IMR-90 (cell line): ENCODE measurements around the gene FAT1. TPM values are rescaled to one million over a fixed set of nuclear protein-coding genes. Genes with fewer than 3 reads are reported as not detected.
A peak's percentile ranks its signal among the peaks of the same experiment; 100 is the strongest.

Source experiments
- ATAC-seq: fragments of 200-7000 bp; cut with Tn5 transposase; 2 replicates; pipeline ENCODE4 v1.9.1; 2020; ENCODE audit warnings: low read depth, mild to moderate bottlenecking, moderate library complexity
- BruUV-seq: library from RNA; stranded (reverse); fragments of 400-500 nt; replicated peaks from 2 replicates; lab custom pipeline; 2021; lab: Mats Ljungman, UMichigan
- CTCF ChIA-PET: fragments of 300-600 bp; formaldehyde crosslinking; extraction: SDS; loops from one replicate; lab custom pipeline; 2021; ENCODE audit warnings: antibody characterized with exemption; lab: Yijun Ruan, JAX
- POLR2A ChIA-PET: fragments of 300-600 bp; sonication (Branson Sonifier 250); formaldehyde crosslinking; loops from one replicate; lab custom pipeline; 2022; ENCODE audit warnings: antibody characterized with exemption; ENCODE audit not compliant: unreplicated experiment; lab: Charles Lee
- DNase-seq: peaks from one replicate; pipeline ENCODE4 v3.0.0; 2013
- H2AFZ ChIP-seq: replicated peaks from 2 replicates; pipeline ENCODE3; 2013; ENCODE audit warnings: low read length, mild to moderate bottlenecking; ENCODE audit not compliant: poor library complexity
- H2AK5ac ChIP-seq: 2 replicates; pipeline ENCODE4 v1.6.1; 2013; ENCODE audit warnings: low read depth, low read length, inconsistent platforms
- H2AK9ac ChIP-seq: replicated peaks from 2 replicates; pipeline ENCODE3; 2013; ENCODE audit warnings: mild to moderate bottlenecking, low read depth, low read length, moderate library complexity; ENCODE audit not compliant: poor library complexity
- H2BK120ac ChIP-seq: 2 replicates; pipeline ENCODE4 v1.6.1; 2013; ENCODE audit warnings: low read depth, low read length, inconsistent platforms
- H2BK15ac ChIP-seq: 3 replicates; pipeline ENCODE4 v1.6.1; 2013; ENCODE audit warnings: low read depth, low read length, inconsistent platforms
- H2BK20ac ChIP-seq: 2 replicates; pipeline ENCODE4 v1.6.1; 2013; ENCODE audit warnings: low read depth, mild to moderate bottlenecking, inconsistent platforms, low read length, moderate library complexity
- H2BK5ac ChIP-seq: 2 replicates; pipeline ENCODE4 v1.6.1; 2013; ENCODE audit warnings: mild to moderate bottlenecking, low read depth, low read length, inconsistent platforms; ENCODE audit not compliant: poor library complexity, severe bottlenecking
- H3K14ac ChIP-seq: replicated peaks from 2 replicates; pipeline ENCODE4 v1.6.1; 2013; ENCODE audit warnings: low read depth, low read length, inconsistent platforms
- H3K18ac ChIP-seq: 2 replicates; pipeline ENCODE4 v1.6.1; 2013; ENCODE audit warnings: low read depth, low read length, control low read depth
- H3K23ac ChIP-seq: 2 replicates; pipeline ENCODE4 v1.6.1; 2013; ENCODE audit warnings: low read depth, low read length, inconsistent platforms
- H3K27ac ChIP-seq: 2 replicates; pipeline ENCODE4 v1.5.1; 2013; ENCODE audit warnings: mild to moderate bottlenecking, control low read depth, low read length; ENCODE audit not compliant: insufficient read depth
- H3K27me3 ChIP-seq: 2 replicates; pipeline ENCODE4 v1.6.1; 2013; ENCODE audit warnings: low read length; ENCODE audit not compliant: control insufficient read depth, insufficient read depth
- H3K36me3 ChIP-seq: 2 replicates; pipeline ENCODE4 v1.6.1; 2013; ENCODE audit warnings: low read length, mixed read lengths; ENCODE audit not compliant: control insufficient read depth, insufficient read depth
- H3K4ac ChIP-seq: 2 replicates; pipeline ENCODE4 v1.6.1; 2013; ENCODE audit warnings: low read depth, low read length, inconsistent platforms
- H3K4me1 ChIP-seq: 2 replicates; pipeline ENCODE4 v1.6.1; 2013; ENCODE audit warnings: low read length, mixed read lengths; ENCODE audit not compliant: control insufficient read depth, insufficient read depth
- H3K4me2 ChIP-seq: 2 replicates; pipeline ENCODE4 v1.6.1; 2013; ENCODE audit warnings: low read depth, mild to moderate bottlenecking, control low read depth, low read length, moderate library complexity
- H3K4me3 ChIP-seq: 2 replicates; pipeline ENCODE4 v1.5.1; 2013; ENCODE audit warnings: low read depth, mild to moderate bottlenecking, control low read depth, low read length, moderate library complexity; ENCODE audit not compliant: insufficient read depth
- H3K56ac ChIP-seq: 2 replicates; pipeline ENCODE4 v1.6.1; 2013; ENCODE audit warnings: low read length, inconsistent platforms; ENCODE audit not compliant: insufficient read depth; ENCODE audit errors: extremely low read depth
- H3K79me1 ChIP-seq, 2 experiments: 2 replicates each; pipeline ENCODE4 v1.6.1; 2013; ENCODE audit warnings: low read length in 2 of 2, inconsistent platforms in 1 of 2, low read depth in 1 of 2
- H3K9ac ChIP-seq: 2 replicates; pipeline ENCODE4 v1.6.1; 2013; ENCODE audit warnings: low read depth, low read length, control low read depth
- H3K9me1 ChIP-seq: 2 replicates; pipeline ENCODE4 v1.6.1; 2013; ENCODE audit warnings: low read length, inconsistent platforms; ENCODE audit not compliant: insufficient read depth
- H3K9me3 ChIP-seq: 2 replicates; pipeline ENCODE4 v1.6.1; 2013; ENCODE audit warnings: low read length; ENCODE audit not compliant: control insufficient read depth, insufficient read depth
- H4K20me1 ChIP-seq: 2 replicates; pipeline ENCODE4 v1.6.1; 2013; ENCODE audit warnings: low read length, inconsistent platforms; ENCODE audit not compliant: insufficient read depth
- H4K5ac ChIP-seq: 2 replicates; pipeline ENCODE4 v1.6.1; 2013; ENCODE audit warnings: mild to moderate bottlenecking, low read depth, low read length, control low read depth
- H4K8ac ChIP-seq, 2 experiments: 2 replicates each; pipeline ENCODE4 v1.6.1; 2013; ENCODE audit warnings: low read depth in 2 of 2, low read length in 2 of 2, control low read depth in 1 of 2, inconsistent platforms in 1 of 2
- H4K91ac ChIP-seq: 2 replicates; pipeline ENCODE4 v1.6.1; 2013; ENCODE audit warnings: low read depth, low read length, inconsistent platforms; ENCODE audit not compliant: insufficient read depth
- BHLHE40 ChIP-seq: fragments of 150-350 bp; IDR thresholded peaks from 2 replicates; pipeline ENCODE4 v1.6.1; 2016; ENCODE audit warnings: mild to moderate bottlenecking, low read depth, low read length
- CEBPB ChIP-seq: IDR thresholded peaks from 2 replicates; pipeline ENCODE4 v1.6.1; 2012; ENCODE audit warnings: low read depth, low read length, improper control_type of control experiment
- FOS ChIP-seq: fragments of 150-350 bp; IDR thresholded peaks from 2 replicates; pipeline ENCODE4 v1.6.1; 2016; ENCODE audit warnings: low read depth, low read length
- MAFK ChIP-seq: IDR thresholded peaks from 2 replicates; pipeline ENCODE4 v1.6.1; 2012; ENCODE audit warnings: low read depth, low read length, improper control_type of control experiment
- MAZ ChIP-seq: IDR thresholded peaks from 2 replicates; pipeline ENCODE4 v1.6.1; 2012; ENCODE audit warnings: low read depth, mild to moderate bottlenecking, low read length, improper control_type of control experiment, moderate library complexity, borderline replicate concordance
- RCOR1 ChIP-seq: IDR thresholded peaks from 2 replicates; pipeline ENCODE4 v1.6.1; 2012; ENCODE audit warnings: mild to moderate bottlenecking, low read length, improper control_type of control experiment; ENCODE audit not compliant: insufficient replicate concordance
- WGBS, 2 experiments: methylation state at CpG; one replicate each; pipeline versions ENCODE4 v1.1.5 to v1.1.7; 2013; ENCODE audit warnings: missing lambda C conversion rate in 2 of 2; ENCODE audit not compliant: insufficient read length in 1 of 2; ENCODE audit errors: extremely low coverage in 2 of 2; 5-methylcytosine and 5-hydroxymethylcytosine counted together
- dilution Hi-C: fragments of 300-500 bp; cut with HindIII; formaldehyde crosslinking; loops from one replicate; pipeline ENCODE4 v1.14.3; 2018; ENCODE audit warnings: low sequenced_read_pairs; ENCODE audit not compliant: unreplicated experiment
- in situ Hi-C: fragments of 300-500 bp; cut with MboI; formaldehyde crosslinking; loops from 3 replicates; pipeline ENCODE4 v1.14.3; 2019; ENCODE audit warnings: low sequenced_read_pairs, inconsistent platforms, mixed read lengths
- intact Hi-C: fragments of 100-400 bp; cut with micrococcal nuclease; formaldehyde crosslinking; loops from 2 replicates; pipeline ENCODE4 v1.10.0; 2022
- polyA plus RNA-seq, 3 experiments: library from polyadenylated mRNA; depleted of rRNA; stranded (reverse); fragments of >200 nt; gene quantifications; 2 replicates each; pipeline ENCODE4 v1.2.3, GENCODE V29; 2012; ENCODE audit warnings: low replicate concordance in 1 of 3
- total RNA-seq: library from RNA; depleted of rRNA; stranded (reverse); fragments of >200 nt; gene quantifications from 2 replicates; pipeline ENCODE4 v1.2.3, GENCODE V29; 2012
- TF ChIP-seq, protein P1 (sequence below): fragments of 150-350 bp; IDR thresholded peaks from 2 replicates; pipeline ENCODE4 v1.6.1; 2017; ENCODE audit warnings: mild to moderate bottlenecking, antibody characterized with exemption, low read length, low read depth

Gene FAT1
- total and polyA plus RNA-seq, 2 of the 4 experiments (the other 2 are of a cell fraction) = 156 to 519 TPM

- H3K9ac ChIP-seq = no peak overlapping the region
- H3K23ac ChIP-seq = no peak overlapping the region
- no peaks in the 10 kb centered on the region for H3K36me3 ChIP-seq
- peak; percentile 76 for ATAC-seq
- H3K9me3 ChIP-seq = no peaks in the 10 kb centered on the region
- H2BK20ac ChIP-seq = no peak overlapping the region
- no peak overlapping the region for H3K4me3 ChIP-seq
- H3K18ac ChIP-seq = no peak overlapping the region
- H2BK5ac ChIP-seq = peak overlapping the region; percentile 36
- H3K4me1 ChIP-seq = peaks cover 4% of the 10 kb centered on the region
- H3K79me1 ChIP-seq = no peaks in the 10 kb centered on the region
- BruUV-seq = no TSS peak
- H2AK9ac ChIP-seq = no peak overlapping the region
- 90% methylated on average over 2 of the region's 6 CpGs; no CpG with 5 or more reads in 1 of the 2 experiments for WGBS, 2 experiments
- intact Hi-C loops (no loop called here), in situ Hi-C loops (loop anchor here (25.0 kb wide), 1 partner anchor 191 kb away; no protein-coding TSS in a partner anchor), dilution Hi-C loops (no loop called here)
- no peak overlapping the region for H2BK120ac ChIP-seq
- TF ChIP-seq MAZ (no peak), BHLHE40 (peak; percentile 46; the same call in 1 of the 2 replicates), MAFK (no peak), FOS (peak; percentile 69), RCOR1 (peak; percentile 30), CEBPB (peak; percentile 85)
- TF ChIP-seq, protein P1, sequence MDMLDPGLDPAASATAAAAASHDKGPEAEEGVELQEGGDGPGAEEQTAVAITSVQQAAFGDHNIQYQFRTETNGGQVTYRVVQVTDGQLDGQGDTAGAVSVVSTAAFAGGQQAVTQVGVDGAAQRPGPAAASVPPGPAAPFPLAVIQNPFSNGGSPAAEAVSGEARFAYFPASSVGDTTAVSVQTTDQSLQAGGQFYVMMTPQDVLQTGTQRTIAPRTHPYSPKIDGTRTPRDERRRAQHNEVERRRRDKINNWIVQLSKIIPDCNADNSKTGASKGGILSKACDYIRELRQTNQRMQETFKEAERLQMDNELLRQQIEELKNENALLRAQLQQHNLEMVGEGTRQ = peak; percentile 15; the same call in 1 of the 2 replicates
- H2AFZ ChIP-seq = no peak overlapping the region
- ChIA-PET POLR2A (no interaction called here), CTCF (interaction anchor here (1.5 kb wide), 1 partner anchor 9 kb away, joined by 3 read pairs; no protein-coding TSS in a partner anchor)
- H4K20me1 ChIP-seq = no peaks in the 10 kb centered on the region
- no peak overlapping the region for H3K4me2 ChIP-seq
- H4K5ac ChIP-seq = no peak overlapping the region
- H3K14ac ChIP-seq = no peak overlapping the region
- 0 out of 2 replicates have a peak, but pooled peaks cover 2% of the 10 kb centered on the region for H3K9me1 ChIP-seq
- H3K27me3 ChIP-seq = no peaks in the 10 kb centered on the region
- no peak overlapping the region for H3K56ac ChIP-seq
- H3K27ac ChIP-seq = no peak overlapping the region; the same call in 1 of the 2 replicates
- H4K91ac ChIP-seq = no peak overlapping the region
- 0 out of 2 replicates have a peak overlapping the region, but pooled peaks have one; percentile 16 for H3K4ac ChIP-seq
- no peak overlapping the region for H2AK5ac ChIP-seq
- H2BK15ac ChIP-seq = no peak overlapping the region
- DNase-seq = peak; percentile 83
- H4K8ac ChIP-seq = no peak overlapping the region
Measured at GRCh38 chr4:186746581-186746980, 22.9 kb upstream of the FAT1 start.
